Activated CD4-positive, alpha-beta T cell treated with anti-CD3 and anti-CD28 coated beads, Interleukin-2, amount 10 ng/mL, durations not matched to agents 7 days and 5 days (primary cell): ENCODE data around the gene DENND6A. TPM values are rescaled to one million over a fixed set of nuclear protein-coding genes. Genes with fewer than 3 reads are reported as not detected.

Source experiments
- CTCF ChIA-PET: fragments of 350-600 bp; sonication (Branson Sonifier 250); formaldehyde crosslinking; loops from one replicate; lab custom pipeline; 2021; ENCODE audit warnings: antibody characterized with exemption; lab: Charles Lee
- POLR2A ChIA-PET: fragments of 350-600 bp; sonication (Branson Sonifier 250); formaldehyde crosslinking; loops from one replicate; lab custom pipeline; 2021; ENCODE audit warnings: antibody characterized with exemption; lab: Charles Lee
- DNase-seq: peaks from one replicate; pipeline ENCODE4 v3.0.0-alpha.2; 2020
- H3K27ac Mint-ChIP-seq: one replicate; pipeline ENCODE4 v1.8.0; 2021; ENCODE audit warnings: mild to moderate bottlenecking, moderate library complexity, mixed read lengths
- H3K27me3 Mint-ChIP-seq: one replicate; pipeline ENCODE4 v1.8.0; 2021; ENCODE audit warnings: mixed read lengths
- H3K36me3 Mint-ChIP-seq: one replicate; pipeline ENCODE4 v1.8.0; 2021; ENCODE audit warnings: low read depth, mixed read lengths
- H3K4me1 Mint-ChIP-seq: one replicate; pipeline ENCODE4 v1.8.0; 2021; ENCODE audit warnings: mixed read lengths
- H3K4me3 Mint-ChIP-seq: one replicate; pipeline ENCODE4 v1.8.0; 2021; ENCODE audit warnings: mild to moderate bottlenecking, moderate library complexity, mixed read lengths
- H3K9me3 Mint-ChIP-seq: one replicate; pipeline ENCODE4 v1.8.0; 2021; ENCODE audit warnings: mixed read lengths
- total RNA-seq, 2 experiments: library from RNA; stranded (reverse); gene quantifications; one replicate each; pipeline ENCODE4 v1.2.3, GENCODE V29; 2021

Gene DENND6A
- total RNA-seq, result 10 to 100 TPM; 26.3 to 28.1 TPM

- peaks cover 38% of the 10 kb centered on the region for H3K4me1 Mint-ChIP-seq
- H3K27ac Mint-ChIP-seq, result peak within 1 kb of the TSS; percentile 96
- peaks cover 14% of the 10 kb centered on the region for H3K36me3 Mint-ChIP-seq
- H3K4me3 Mint-ChIP-seq, result peak within 1 kb of the TSS; percentile 90
- H3K9me3 Mint-ChIP-seq, result no peaks in the 10 kb centered on the region
- ChIA-PET CTCF (interaction anchor here (0.7 kb wide), 1 partner anchor 876 kb away, joined by 5 read pairs; no protein-coding TSS in a partner anchor), POLR2A (interaction anchor here (0.7 to 1.4 kb wide), 2 partner anchors 63 to 802 kb away, joined by 4 read pairs; partner anchors contain the start of gene SLMAP)
- H3K27me3 Mint-ChIP-seq, result peaks cover 3% of the 10 kb centered on the region
- DNase-seq, result peak; percentile 96
These were observed at the start of gene DENND6A for GRCh38 chr3:57692396-57693147. TSS of gene DENND6A (minus strand) at chr3:57693077. CDS start at chr3:57693018, 59 bp downstream.

- Mint-ChIP-seq H3K4me1 (no peaks in the 10 kb centered on the region), H3K27ac (no peak overlapping the region), H3K9me3 (no peaks in the 10 kb centered on the region), H3K4me3 (no peak overlapping the region), H3K36me3 (no peaks in the 10 kb centered on the region), H3K27me3 (peaks cover 2% of the 10 kb centered on the region)
- DNase-seq, result no peak
- ChIA-PET POLR2A (no interaction called here), CTCF (interaction anchor here (0.6 to 1.3 kb wide), 3 partner anchors 20 to 341 kb away, joined by 3 to 5 read pairs (median 4); no protein-coding TSS in a partner anchor)
These were observed 47.1 kb upstream of the DENND6A start for GRCh38 chr3:57740027-57740426.

GRCh38 chr3:57738391-57738790 lies 45.5 kb upstream of the DENND6A start:
- POLR2A ChIA-PET, result no interaction called here
- H3K4me1 Mint-ChIP-seq, result no peaks in the 10 kb centered on the region
- DNase-seq, result no peak
- H3K27ac Mint-ChIP-seq, result no peak overlapping the region
- H3K4me3 Mint-ChIP-seq, result no peak overlapping the region
- CTCF ChIA-PET, result no interaction called here
- H3K27me3 Mint-ChIP-seq, result peaks cover 2% of the 10 kb centered on the region
- no peaks in the 10 kb centered on the region for H3K36me3 Mint-ChIP-seq
- no peaks in the 10 kb centered on the region for H3K9me3 Mint-ChIP-seq

GRCh38 chr3:57737840-57738239 lies 45.0 kb upstream of the DENND6A start:
- Mint-ChIP-seq H3K27ac (no peak overlapping the region), H3K4me3 (no peak overlapping the region), H3K36me3 (no peaks in the 10 kb centered on the region), H3K4me1 (no peaks in the 10 kb centered on the region), H3K9me3 (no peaks in the 10 kb centered on the region), H3K27me3 (peaks cover 2% of the 10 kb centered on the region)
- ChIA-PET CTCF (no interaction called here), POLR2A (no interaction called here)
- no peak for DNase-seq

- Mint-ChIP-seq H3K27ac (no peak overlapping the region), H3K9me3 (no peaks in the 10 kb centered on the region), H3K4me1 (no peaks in the 10 kb centered on the region), H3K4me3 (no peak overlapping the region), H3K27me3 (peaks cover 2% of the 10 kb centered on the region), H3K36me3 (no peaks in the 10 kb centered on the region)
- POLR2A ChIA-PET, result no interaction called here
- CTCF ChIA-PET, result no interaction called here
- no peak for DNase-seq
These were observed 42.5 kb upstream of the DENND6A start for GRCh38 chr3:57735405-57735804.

GRCh38 chr3:57733790-57734189 lies 40.9 kb upstream of the DENND6A start:
- Mint-ChIP-seq H3K27ac (no peak overlapping the region), H3K27me3 (peaks cover 2% of the 10 kb centered on the region), H3K4me3 (no peak overlapping the region), H3K36me3 (no peaks in the 10 kb centered on the region), H3K4me1 (no peaks in the 10 kb centered on the region), H3K9me3 (no peaks in the 10 kb centered on the region)
- DNase-seq, result no peak
- POLR2A ChIA-PET, result no interaction called here
- CTCF ChIA-PET, result no interaction called here

GRCh38 chr3:57731311-57731710 lies 38.4 kb upstream of the DENND6A start:
- ChIA-PET CTCF (no interaction called here), POLR2A (no interaction called here)
- H3K9me3 Mint-ChIP-seq, result no peaks in the 10 kb centered on the region
- no peak for DNase-seq
- peaks cover 2% of the 10 kb centered on the region for H3K27me3 Mint-ChIP-seq
- H3K4me3 Mint-ChIP-seq, result no peak overlapping the region
- H3K27ac Mint-ChIP-seq, result no peak overlapping the region
- H3K4me1 Mint-ChIP-seq, result no peaks in the 10 kb centered on the region
- H3K36me3 Mint-ChIP-seq, result no peaks in the 10 kb centered on the region

GRCh38 chr3:57730682-57731081 lies 37.8 kb upstream of the DENND6A start:
- ChIA-PET CTCF (no interaction called here), POLR2A (no interaction called here)
- no peak for DNase-seq
- Mint-ChIP-seq H3K9me3 (no peaks in the 10 kb centered on the region), H3K4me3 (no peak overlapping the region), H3K4me1 (no peaks in the 10 kb centered on the region), H3K36me3 (no peaks in the 10 kb centered on the region), H3K27ac (no peak overlapping the region), H3K27me3 (no peaks in the 10 kb centered on the region)

GRCh38 chr3:57729334-57730045 lies 36.6 kb upstream of the DENND6A start:
- Mint-ChIP-seq H3K9me3 (no peaks in the 10 kb centered on the region), H3K36me3 (no peaks in the 10 kb centered on the region), H3K4me1 (no peaks in the 10 kb centered on the region), H3K27me3 (no peaks in the 10 kb centered on the region), H3K4me3 (no peak overlapping the region), H3K27ac (no peak overlapping the region)
- DNase-seq, result no peak
- CTCF ChIA-PET, result no interaction called here
- POLR2A ChIA-PET, result no interaction called here

GRCh38 chr3:57727106-57727505 lies 34.2 kb upstream of the DENND6A start:
- Mint-ChIP-seq H3K9me3 (no peaks in the 10 kb centered on the region), H3K4me3 (no peak overlapping the region), H3K4me1 (no peaks in the 10 kb centered on the region), H3K27ac (no peak overlapping the region), H3K36me3 (no peaks in the 10 kb centered on the region), H3K27me3 (no peaks in the 10 kb centered on the region)
- DNase-seq, result no peak
- ChIA-PET CTCF (no interaction called here), POLR2A (no interaction called here)

- Mint-ChIP-seq H3K36me3 (no peaks in the 10 kb centered on the region), H3K9me3 (no peaks in the 10 kb centered on the region), H3K27ac (no peak overlapping the region), H3K27me3 (no peaks in the 10 kb centered on the region), H3K4me1 (no peaks in the 10 kb centered on the region), H3K4me3 (no peak overlapping the region)
- no peak for DNase-seq
- POLR2A ChIA-PET, result no interaction called here
- CTCF ChIA-PET, result no interaction called here
These were observed 33.5 kb upstream of the DENND6A start for GRCh38 chr3:57726397-57726796.

- DNase-seq, result no peak
- H3K27ac Mint-ChIP-seq, result no peak overlapping the region
- H3K4me1 Mint-ChIP-seq, result no peaks in the 10 kb centered on the region
- H3K27me3 Mint-ChIP-seq, result no peaks in the 10 kb centered on the region
- H3K9me3 Mint-ChIP-seq, result no peaks in the 10 kb centered on the region
- POLR2A ChIA-PET, result no interaction called here
- H3K4me3 Mint-ChIP-seq, result no peak overlapping the region
- no peaks in the 10 kb centered on the region for H3K36me3 Mint-ChIP-seq
- CTCF ChIA-PET, result no interaction called here
These were observed 25.2 kb upstream of the DENND6A start for GRCh38 chr3:57718118-57718517.

- Mint-ChIP-seq H3K4me1 (no peaks in the 10 kb centered on the region), H3K4me3 (no peak overlapping the region), H3K27ac (no peak overlapping the region), H3K9me3 (no peaks in the 10 kb centered on the region), H3K27me3 (no peaks in the 10 kb centered on the region), H3K36me3 (no peaks in the 10 kb centered on the region)
- ChIA-PET POLR2A (no interaction called here), CTCF (no interaction called here)
- no peak for DNase-seq
These were observed 24.5 kb upstream of the DENND6A start for GRCh38 chr3:57717205-57717868.
